NCI-H226 (cell line): ENCODE data around the gene CACNA1H.
"Not testable (repeated sequence)": the region's sequence is repeated elsewhere in the genome, so short reads cannot be mapped to it uniquely, and the experiment has no call there.

Experiments
- DNase-seq: peaks from one replicate; pipeline ENCODE4 v3.0.0-alpha.2; 2015

The CACNA1H gene

DNA sequence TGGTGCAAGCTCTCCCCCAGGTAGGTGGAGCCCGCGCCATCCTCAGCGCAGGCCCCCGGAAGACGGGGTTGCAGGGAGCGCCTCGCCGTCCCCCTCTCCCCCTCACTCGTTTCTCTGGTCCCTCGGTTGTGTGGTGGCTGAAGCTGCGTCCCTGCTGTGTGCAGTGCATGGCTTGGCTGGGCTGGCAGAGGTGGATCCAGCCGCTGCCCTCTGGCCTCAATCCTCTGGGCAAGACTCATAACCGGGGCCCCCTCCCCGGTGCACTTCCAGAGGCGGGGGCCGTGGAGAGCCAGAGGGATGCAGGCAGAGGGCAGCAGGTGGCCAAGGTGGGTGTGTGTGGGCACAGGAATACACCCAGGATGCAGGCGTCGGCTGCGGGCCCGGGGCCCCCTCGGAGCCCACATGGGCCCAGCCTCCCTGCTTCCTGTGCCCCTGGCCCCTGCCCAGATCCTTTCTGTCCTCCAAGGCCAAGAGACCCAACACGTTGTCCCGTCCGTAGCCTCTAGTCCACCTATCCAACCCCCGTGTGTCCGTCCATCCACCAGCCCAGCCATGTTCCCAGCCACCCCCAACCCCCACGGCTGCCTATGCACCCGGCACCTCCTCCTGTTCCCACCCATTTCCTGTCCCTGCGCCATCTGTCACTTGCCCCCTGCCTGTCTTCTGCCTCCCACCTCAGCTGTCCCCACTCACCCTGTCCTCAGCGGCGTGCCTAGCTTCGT, 62.8 kb downstream of the CACNA1H start:
- no peak for DNase-seq

DNA sequence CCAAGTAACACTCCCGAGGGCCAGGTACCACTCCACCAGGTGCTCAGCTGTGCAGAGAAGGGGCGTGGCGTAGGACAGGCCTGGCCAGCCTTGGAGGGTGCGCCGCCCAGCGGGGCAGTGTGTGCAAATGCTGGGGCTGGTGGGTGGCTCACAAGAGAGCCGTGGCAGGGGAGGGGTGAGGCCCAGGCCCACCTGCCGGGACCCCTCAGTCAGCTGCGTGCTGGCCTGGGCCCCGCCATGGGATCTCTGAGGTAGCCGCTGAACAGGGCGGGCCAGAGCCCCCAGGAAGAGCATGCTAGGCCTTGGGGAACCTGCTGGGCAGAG, 63.4 kb downstream of the CACNA1H start:
- DNase-seq = no peak

DNA sequence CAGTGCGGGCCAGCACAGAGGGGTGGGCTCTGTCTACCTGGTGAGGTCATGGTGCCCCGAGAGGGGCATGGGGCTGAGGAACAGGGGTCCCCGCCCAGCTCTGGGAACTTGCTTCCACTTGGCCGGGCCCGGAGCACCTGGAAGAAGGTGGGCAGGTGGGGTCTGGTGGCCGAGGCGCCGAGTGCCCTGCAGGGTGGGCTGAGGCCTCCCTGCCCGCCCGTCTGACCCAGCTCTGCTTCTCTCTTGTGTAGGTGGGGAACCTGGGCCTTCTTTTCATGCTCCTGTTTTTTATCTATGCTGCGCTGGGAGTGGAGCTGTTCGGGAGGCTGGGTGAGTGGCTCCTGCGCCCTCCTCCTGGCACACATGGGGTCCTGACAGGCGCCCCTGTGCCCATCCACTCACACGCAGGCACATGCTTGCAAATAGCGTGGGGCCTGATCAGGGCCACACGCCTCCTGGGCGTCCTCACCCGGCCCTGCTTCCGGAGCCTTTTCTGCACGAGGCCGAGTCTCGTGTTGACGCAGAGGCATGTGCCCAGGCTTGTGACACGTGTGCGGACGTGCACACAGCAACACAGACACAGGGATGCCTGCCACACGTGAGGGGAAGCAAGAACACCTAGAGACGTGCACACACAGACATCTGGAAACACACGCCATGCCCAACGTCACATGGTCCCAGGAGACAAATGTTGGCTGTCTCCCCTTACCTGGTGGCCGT, 63.9 kb downstream of the CACNA1H start:
- no peak for DNase-seq

- DNase-seq = no peak
Observed at GRCh38 chr16:1217526-1217925, 64.6 kb downstream of the CACNA1H start.

GRCh38 chr16:1218061-1218929, 65.4 kb downstream of the CACNA1H start:
- DNase-seq = no peak

DNA sequence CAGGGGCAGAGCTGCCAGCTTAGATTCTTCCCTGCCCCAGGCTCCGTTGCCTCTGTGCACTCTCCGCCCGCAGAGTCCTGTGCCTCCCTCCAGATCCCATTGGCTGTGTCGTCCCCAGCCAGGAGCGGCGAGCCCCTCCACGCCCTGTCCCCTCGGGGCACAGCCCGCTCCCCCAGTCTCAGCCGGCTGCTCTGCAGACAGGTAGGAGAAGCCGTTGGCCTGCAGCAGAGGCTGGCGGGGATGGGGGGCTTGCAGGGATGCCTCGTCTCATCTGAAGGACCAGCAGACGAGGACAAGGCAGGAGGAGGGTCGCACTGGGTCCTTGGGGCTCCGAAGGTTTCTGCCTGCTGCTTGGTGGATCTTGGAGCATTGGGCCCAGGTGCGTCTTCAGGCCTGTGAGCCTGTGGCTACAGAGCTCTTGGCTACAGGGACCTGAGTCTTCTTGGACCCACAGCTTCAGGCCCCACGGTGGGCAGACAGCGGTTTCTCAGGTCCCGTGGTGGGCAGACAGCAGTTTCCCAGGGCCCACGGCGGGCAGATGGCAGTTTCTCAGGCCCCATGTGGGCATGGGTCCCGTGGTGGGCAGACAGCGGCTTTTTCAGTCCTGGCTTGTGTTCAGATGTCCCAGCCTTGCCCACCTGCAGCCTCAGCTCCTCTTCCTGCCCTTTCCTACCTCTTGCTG, 66.2 kb downstream of the CACNA1H start:
- DNase-seq = no peak

DNA sequence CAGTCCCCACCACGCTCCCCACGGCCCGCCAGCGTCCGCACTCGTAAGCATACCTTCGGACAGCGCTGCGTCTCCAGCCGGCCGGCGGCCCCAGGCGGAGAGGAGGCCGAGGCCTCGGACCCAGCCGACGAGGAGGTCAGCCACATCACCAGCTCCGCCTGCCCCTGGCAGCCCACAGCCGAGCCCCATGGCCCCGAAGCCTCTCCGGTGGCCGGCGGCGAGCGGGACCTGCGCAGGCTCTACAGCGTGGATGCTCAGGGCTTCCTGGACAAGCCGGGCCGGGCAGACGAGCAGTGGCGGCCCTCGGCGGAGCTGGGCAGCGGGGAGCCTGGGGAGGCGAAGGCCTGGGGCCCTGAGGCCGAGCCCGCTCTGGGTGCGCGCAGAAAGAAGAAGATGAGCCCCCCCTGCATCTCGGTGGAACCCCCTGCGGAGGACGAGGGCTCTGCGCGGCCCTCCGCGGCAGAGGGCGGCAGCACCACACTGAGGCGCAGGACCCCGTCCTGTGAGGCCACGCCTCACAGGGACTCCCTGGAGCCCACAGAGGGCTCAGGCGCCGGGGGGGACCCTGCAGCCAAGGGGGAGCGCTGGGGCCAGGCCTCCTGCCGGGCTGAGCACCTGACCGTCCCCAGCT, 67.3 kb downstream of the CACNA1H start:
- DNase-seq = no peak

GRCh38 chr16:1220841-1221627, 68.1 kb downstream of the CACNA1H start:
- DNase-seq = no peak

- DNase-seq = peak; percentile 18
Observed at GRCh38 chr16:1221628-1222552, 69.0 kb downstream of the CACNA1H start.

GRCh38 chr16:1222553-1223354, 69.8 kb downstream of the CACNA1H start:
- DNase-seq = no peak

DNA sequence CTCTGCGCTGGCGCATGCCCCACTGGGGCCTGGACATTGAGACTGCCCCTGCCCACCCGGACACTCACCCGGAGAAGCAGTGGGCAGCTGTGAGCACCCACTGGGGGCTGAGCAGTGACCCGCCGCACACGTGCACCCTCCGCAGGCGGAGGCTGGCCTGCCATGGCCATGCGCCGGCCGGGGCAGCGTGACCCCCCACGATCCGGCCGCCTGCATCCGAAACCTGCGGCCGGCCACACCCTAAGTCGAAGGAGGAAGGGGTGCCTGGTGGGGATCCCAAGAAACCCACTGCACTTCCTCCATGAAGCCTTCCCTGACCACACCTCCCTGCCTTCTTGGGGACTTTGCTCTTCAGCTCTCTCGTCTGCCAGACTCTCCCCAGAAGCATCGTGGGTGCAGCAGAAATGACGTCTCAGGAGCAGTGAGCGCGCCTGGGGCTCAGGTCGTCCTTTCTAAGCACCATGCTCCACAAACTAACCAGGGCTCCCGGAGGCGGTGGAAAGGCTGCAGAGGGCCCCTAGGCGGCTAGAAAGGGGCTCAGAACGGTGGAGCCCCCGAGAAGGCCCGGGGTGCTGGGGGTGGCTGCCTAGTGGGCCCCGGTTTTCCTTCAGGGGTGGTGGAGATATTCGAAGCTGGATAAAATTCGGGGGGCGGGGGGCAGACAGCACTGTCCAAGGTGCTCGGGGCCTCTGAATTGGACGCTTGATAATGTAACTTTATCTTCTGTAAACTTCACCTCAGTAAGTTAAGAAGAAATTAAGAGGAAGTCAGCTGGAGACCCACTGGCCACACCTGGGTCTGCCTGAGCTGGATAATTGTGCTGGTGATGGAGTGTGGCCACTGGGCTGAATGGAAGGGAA, 70.7 kb downstream of the CACNA1H start:
- DNase-seq = no peak

GRCh38 chr16:1224558-1224957, 71.7 kb downstream of the CACNA1H start:
- no peak for DNase-seq

GRCh38 chr16:1225051-1225451, 72.1 kb downstream of the CACNA1H start, which contains the start of gene TPSG1:
Gene TPSG1, minus strand, starts transcription at chr16:1225268. Its CDS starts 16 bp downstream, at chr16:1225252.
- DNase-seq = no peak

- DNase-seq = not testable (repeated sequence)
Observed at GRCh38 chr16:1225728-1226311, 72.9 kb downstream of the CACNA1H start.

GRCh38 chr16:1226692-1227091, 73.8 kb downstream of the CACNA1H start:
- DNase-seq = not testable (repeated sequence)

DNA sequence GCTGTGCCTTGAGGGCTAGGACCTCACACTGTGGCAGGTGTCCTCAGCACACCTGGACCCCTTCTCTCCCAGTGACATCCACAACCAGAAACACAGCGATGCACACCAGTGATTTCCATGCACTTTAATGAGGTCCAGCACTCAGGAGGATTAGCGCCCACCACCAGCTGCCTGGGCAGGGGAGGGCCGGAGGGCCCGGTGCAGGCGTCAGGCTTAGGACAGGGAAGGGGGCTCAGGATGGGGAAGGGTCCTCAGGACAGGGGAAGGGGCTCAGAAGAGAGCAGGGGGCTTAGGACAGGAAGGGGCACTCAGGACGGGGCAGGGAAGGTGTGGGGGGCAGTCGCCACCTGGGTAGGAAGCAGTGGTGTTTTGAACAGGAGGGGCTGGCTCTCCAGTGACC, 75.3 kb downstream of the CACNA1H start:
- DNase-seq = not testable (repeated sequence)

- DNase-seq = not testable (repeated sequence)
Observed at GRCh38 chr16:1229476-1229875, 76.6 kb downstream of the CACNA1H start.

DNA sequence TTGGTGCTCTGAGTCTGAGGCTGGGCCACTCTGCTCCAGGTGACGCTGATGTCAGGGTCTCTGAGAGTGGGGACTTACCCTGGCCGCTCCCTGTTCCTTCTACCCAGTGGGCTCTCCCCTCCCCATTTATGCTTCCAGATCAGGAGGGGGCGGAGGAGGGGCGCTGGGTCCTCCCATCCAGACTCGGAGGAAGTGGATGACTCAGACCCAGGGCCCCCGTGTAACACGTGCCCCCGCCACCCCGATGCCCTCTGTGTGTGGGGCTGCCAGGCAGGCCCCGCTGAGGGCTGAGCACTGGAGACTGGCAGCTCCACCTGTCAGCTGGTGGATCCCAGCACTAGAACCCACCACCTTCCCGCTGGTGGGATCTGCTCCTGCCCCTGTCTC, 77.2 kb downstream of the CACNA1H start, which contains the start of gene TPSB2:
Gene TPSB2 (minus strand): TSS at position 101 of the 387 bp plus-strand sequence. CDS start 233 bp downstream, outside the sequence.
- not testable (repeated sequence) for DNase-seq
